ENCODE data around the gene LRG1. TPM values are rescaled to one million over a fixed set of nuclear protein-coding genes. Genes with fewer than 3 reads are reported as not detected.

The LRG1 gene
- total and polyA plus RNA-seq, 4 donors = 0.36 to 1.3 (median 0.46) TPM

DNA sequence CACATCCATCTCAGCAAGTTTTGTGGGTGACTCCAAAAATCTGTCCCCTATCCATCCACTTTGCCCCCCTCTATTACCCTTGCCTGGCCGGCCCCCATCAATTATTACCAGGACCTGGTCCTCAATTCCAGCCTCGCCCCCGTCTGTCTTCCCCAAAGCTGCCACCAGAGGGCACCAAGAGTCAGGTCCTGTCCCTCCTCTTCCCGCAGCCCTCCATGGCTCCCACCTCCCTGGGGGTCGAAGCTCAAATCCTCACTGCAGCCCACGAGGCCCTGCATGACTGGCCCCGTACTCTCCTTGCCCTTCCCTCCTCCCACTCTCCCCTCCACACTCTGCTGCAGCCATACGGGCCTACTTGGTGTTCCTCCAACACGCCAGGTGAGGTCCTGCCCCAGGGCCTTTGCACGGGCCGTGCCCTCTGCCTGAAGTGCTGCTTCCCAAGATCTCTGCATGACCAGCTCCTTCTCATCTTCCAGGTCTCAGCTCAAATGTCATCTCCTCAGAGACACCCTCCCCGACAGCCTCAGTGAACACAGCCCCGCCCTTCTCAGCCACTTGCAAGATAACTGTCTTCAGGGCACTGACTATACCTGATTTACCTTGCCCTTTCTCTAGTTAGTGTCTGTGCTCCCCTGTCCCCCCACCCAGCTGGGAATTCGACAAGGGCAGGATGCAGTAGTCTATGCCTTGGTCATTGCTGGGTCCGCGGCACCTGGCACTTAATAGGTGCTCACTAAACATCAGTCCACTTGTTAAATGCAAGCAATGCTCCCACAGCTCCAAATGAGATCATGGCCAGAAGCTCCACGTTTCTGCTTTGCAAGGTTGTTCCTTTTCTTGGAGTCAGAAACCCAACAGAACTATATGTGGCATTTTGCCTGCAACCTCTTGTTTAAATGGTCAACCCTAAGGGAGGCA is 36.4 kb upstream of the LRG1 start:
- 59% methylated on average over 15 of the region's 17 CpGs for WGBS (ENCODE audit: insufficient coverage)
- Histone ChIP-seq H3K36me3 (ENCODE audit: control insufficient read depth, insufficient read depth, low read length) (peaks cover 16% of the 10 kb centered on the region), H3K4me3 (ENCODE audit: low read depth, low read length) (no peak overlapping the region), H3K27ac (ENCODE audit: low read depth, low read length) (no peak overlapping the region), H3K4me1 (ENCODE audit: control insufficient read depth, insufficient read depth, low read length) (peaks cover 40% of the 10 kb centered on the region), H3K9me3 (ENCODE audit: control insufficient read depth, insufficient read depth, low read length) (no peaks in the 10 kb centered on the region), H3K27me3 (ENCODE audit: control insufficient read depth, insufficient read depth, low read length) (peaks cover 10% of the 10 kb centered on the region)
- peak in 2 of 6 donors; percentile 55 to 58 for DNase-seq (ENCODE audit: low read depth in 4 of 6, low spot score in 6 of 6)

GRCh38 chr19:4575267-4576015 is 35.6 kb upstream of the LRG1 start:
- DNase-seq (ENCODE audit: low read depth in 4 of 6, low spot score in 6 of 6) = peak in 1 of 6 donors; percentile 49
- H3K4me3 ChIP-seq (ENCODE audit: low read depth, low read length) = no peak overlapping the region
- H3K36me3 ChIP-seq (ENCODE audit: control insufficient read depth, insufficient read depth, low read length) = peaks cover 17% of the 10 kb centered on the region
- H3K27me3 ChIP-seq (ENCODE audit: control insufficient read depth, insufficient read depth, low read length) = peaks cover 6% of the 10 kb centered on the region
- H3K27ac ChIP-seq (ENCODE audit: low read depth, low read length) = no peak overlapping the region
- WGBS (ENCODE audit: insufficient coverage) = 35% methylated on average over 18 of the region's 19 CpGs
- peaks cover 34% of the 10 kb centered on the region for H3K4me1 ChIP-seq (ENCODE audit: control insufficient read depth, insufficient read depth, low read length)
- no peaks in the 10 kb centered on the region for H3K9me3 ChIP-seq (ENCODE audit: control insufficient read depth, insufficient read depth, low read length)

GRCh38 chr19:4573682-4574081 is 33.8 kb upstream of the LRG1 start:
- Histone ChIP-seq H3K27me3 (ENCODE audit: control insufficient read depth, insufficient read depth, low read length) (no peaks in the 10 kb centered on the region), H3K4me1 (ENCODE audit: control insufficient read depth, insufficient read depth, low read length) (peaks cover 19% of the 10 kb centered on the region), H3K36me3 (ENCODE audit: control insufficient read depth, insufficient read depth, low read length) (peaks cover 12% of the 10 kb centered on the region), H3K27ac (ENCODE audit: low read depth, low read length) (no peak overlapping the region), H3K9me3 (ENCODE audit: control insufficient read depth, insufficient read depth, low read length) (no peaks in the 10 kb centered on the region), H3K4me3 (ENCODE audit: low read depth, low read length) (no peak overlapping the region)
- WGBS (ENCODE audit: insufficient coverage) = 80% methylated on average over 4 of the region's 6 CpGs
- no peak for DNase-seq (ENCODE audit: low read depth in 4 of 6, low spot score in 6 of 6)

GRCh38 chr19:4571305-4571917 is 31.6 kb upstream of the LRG1 start:
- WGBS (ENCODE audit: insufficient coverage) = 61% methylated on average over 18 of the region's 22 CpGs
- DNase-seq (ENCODE audit: low read depth in 4 of 6, low spot score in 6 of 6) = peak in 1 of 6 donors; percentile 3
- no peaks in the 10 kb centered on the region for H3K27me3 ChIP-seq (ENCODE audit: control insufficient read depth, insufficient read depth, low read length)
- H3K27ac ChIP-seq (ENCODE audit: low read depth, low read length) = no peak overlapping the region
- peaks cover 26% of the 10 kb centered on the region for H3K36me3 ChIP-seq (ENCODE audit: control insufficient read depth, insufficient read depth, low read length)
- H3K4me1 ChIP-seq (ENCODE audit: control insufficient read depth, insufficient read depth, low read length) = peaks cover 24% of the 10 kb centered on the region
- no peak overlapping the region for H3K4me3 ChIP-seq (ENCODE audit: low read depth, low read length)
- no peaks in the 10 kb centered on the region for H3K9me3 ChIP-seq (ENCODE audit: control insufficient read depth, insufficient read depth, low read length)

DNA sequence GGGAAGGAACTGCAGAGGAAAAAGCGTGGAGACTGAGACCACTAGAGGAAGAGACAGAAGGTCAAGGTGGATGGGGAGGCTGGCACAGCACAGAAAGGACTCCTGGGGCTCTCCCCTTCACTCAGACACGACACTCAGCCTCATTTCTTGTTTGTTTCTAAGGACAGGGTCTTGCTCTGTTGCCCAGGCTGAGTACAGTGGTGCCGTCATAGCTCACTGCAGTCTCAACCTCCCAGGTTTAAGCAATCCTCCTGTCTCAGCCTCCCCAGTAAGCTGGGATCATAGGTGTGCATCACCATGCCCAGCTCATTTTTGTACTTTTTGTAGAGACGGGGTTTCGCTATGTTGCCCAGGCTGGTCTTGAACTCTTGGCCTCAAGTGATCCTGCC is 31.1 kb upstream of the LRG1 start:
- WGBS (ENCODE audit: insufficient coverage) = 89% methylated on average over 5 of the region's 5 CpGs
- H3K4me3 ChIP-seq (ENCODE audit: low read depth, low read length) = no peak overlapping the region
- H3K9me3 ChIP-seq (ENCODE audit: control insufficient read depth, insufficient read depth, low read length) = no peaks in the 10 kb centered on the region
- H3K27me3 ChIP-seq (ENCODE audit: control insufficient read depth, insufficient read depth, low read length) = no peaks in the 10 kb centered on the region
- DNase-seq (ENCODE audit: low read depth in 4 of 6, low spot score in 6 of 6) = no peak
- H3K27ac ChIP-seq (ENCODE audit: low read depth, low read length) = no peak overlapping the region
- H3K4me1 ChIP-seq (ENCODE audit: control insufficient read depth, insufficient read depth, low read length) = peaks cover 20% of the 10 kb centered on the region
- H3K36me3 ChIP-seq (ENCODE audit: control insufficient read depth, insufficient read depth, low read length) = peaks cover 24% of the 10 kb centered on the region

- 88% methylated on average over 10 of the region's 11 CpGs for WGBS (ENCODE audit: insufficient coverage)
- H3K9me3 ChIP-seq (ENCODE audit: control insufficient read depth, insufficient read depth, low read length) = no peaks in the 10 kb centered on the region
- no peak overlapping the region for H3K27ac ChIP-seq (ENCODE audit: low read depth, low read length)
- H3K4me1 ChIP-seq (ENCODE audit: control insufficient read depth, insufficient read depth, low read length) = peaks cover 15% of the 10 kb centered on the region
- no peak overlapping the region for H3K4me3 ChIP-seq (ENCODE audit: low read depth, low read length)
- H3K36me3 ChIP-seq (ENCODE audit: control insufficient read depth, insufficient read depth, low read length) = peaks cover 24% of the 10 kb centered on the region
- DNase-seq (ENCODE audit: low read depth in 4 of 6, low spot score in 6 of 6) = no peak
- no peaks in the 10 kb centered on the region for H3K27me3 ChIP-seq (ENCODE audit: control insufficient read depth, insufficient read depth, low read length)
These were observed 30.6 kb upstream of the LRG1 start for GRCh38 chr19:4570402-4570801.

DNA sequence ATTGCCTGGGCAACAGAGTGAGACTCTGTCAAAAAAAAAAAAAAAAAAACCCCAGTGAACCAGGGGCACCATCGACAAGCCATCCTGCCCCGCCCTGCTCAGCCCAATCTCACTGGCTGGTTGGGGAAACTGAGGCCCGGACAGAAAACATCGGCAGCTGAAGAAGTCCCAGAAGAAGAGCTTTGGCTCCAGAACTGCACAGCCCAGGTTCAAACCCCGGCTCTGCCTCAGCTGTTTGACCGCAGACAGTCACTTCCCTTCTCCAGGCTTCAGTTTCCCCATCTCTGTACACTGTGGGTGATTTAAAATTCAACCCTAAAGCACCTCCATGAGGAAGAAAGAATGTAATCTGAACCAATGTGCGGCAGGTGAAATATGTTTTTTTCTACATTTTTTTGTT is 29.1 kb upstream of the LRG1 start:
- 90% methylated on average over 2 of the region's 7 CpGs for WGBS (ENCODE audit: insufficient coverage)
- Histone ChIP-seq H3K27me3 (ENCODE audit: control insufficient read depth, insufficient read depth, low read length) (no peaks in the 10 kb centered on the region), H3K9me3 (ENCODE audit: control insufficient read depth, insufficient read depth, low read length) (no peaks in the 10 kb centered on the region), H3K4me1 (ENCODE audit: control insufficient read depth, insufficient read depth, low read length) (peaks cover 10% of the 10 kb centered on the region), H3K36me3 (ENCODE audit: control insufficient read depth, insufficient read depth, low read length) (peaks cover 24% of the 10 kb centered on the region), H3K4me3 (ENCODE audit: low read depth, low read length) (no peak overlapping the region), H3K27ac (ENCODE audit: low read depth, low read length) (no peak overlapping the region)
- no peak for DNase-seq (ENCODE audit: low read depth in 4 of 6, low spot score in 6 of 6)

- H3K27ac ChIP-seq (ENCODE audit: low read depth, low read length) = no peak overlapping the region
- peaks cover 24% of the 10 kb centered on the region for H3K36me3 ChIP-seq (ENCODE audit: control insufficient read depth, insufficient read depth, low read length)
- H3K9me3 ChIP-seq (ENCODE audit: control insufficient read depth, insufficient read depth, low read length) = no peaks in the 10 kb centered on the region
- peaks cover 10% of the 10 kb centered on the region for H3K4me1 ChIP-seq (ENCODE audit: control insufficient read depth, insufficient read depth, low read length)
- WGBS (ENCODE audit: insufficient coverage) = 49% methylated on average over 14 of the region's 14 CpGs
- no peaks in the 10 kb centered on the region for H3K27me3 ChIP-seq (ENCODE audit: control insufficient read depth, insufficient read depth, low read length)
- peak in 2 of 6 donors; percentile 26 to 47 for DNase-seq (ENCODE audit: low read depth in 4 of 6, low spot score in 6 of 6)
- no peak overlapping the region for H3K4me3 ChIP-seq (ENCODE audit: low read depth, low read length)
These were observed 27.8 kb upstream of the LRG1 start for GRCh38 chr19:4567584-4568071.

GRCh38 chr19:4566402-4567051 is 26.7 kb upstream of the LRG1 start:
- H3K4me1 ChIP-seq (ENCODE audit: control insufficient read depth, insufficient read depth, low read length) = peaks cover 8% of the 10 kb centered on the region
- DNase-seq (ENCODE audit: low read depth in 4 of 6, low spot score in 6 of 6) = no peak
- no peak overlapping the region for H3K27ac ChIP-seq (ENCODE audit: low read depth, low read length)
- no peaks in the 10 kb centered on the region for H3K9me3 ChIP-seq (ENCODE audit: control insufficient read depth, insufficient read depth, low read length)
- 83% methylated on average over 31 of the region's 35 CpGs for whole genome bisulfite sequencing (ENCODE audit: insufficient coverage)
- peaks cover 23% of the 10 kb centered on the region for H3K36me3 ChIP-seq (ENCODE audit: control insufficient read depth, insufficient read depth, low read length)
- no peak overlapping the region for H3K4me3 ChIP-seq (ENCODE audit: low read depth, low read length)
- H3K27me3 ChIP-seq (ENCODE audit: control insufficient read depth, insufficient read depth, low read length) = no peaks in the 10 kb centered on the region

Measured in spinal cord (tissue), 10 donors.